SKM-1 treated with dmso at 0.1 percent for 144 hours (cell line): ENCODE data around the gene DTNBP1.
"Not testable (repeated sequence)": the region's sequence is repeated elsewhere in the genome, so short reads cannot be mapped to it uniquely, and the experiment has no call there.

Source experiments
- DNase-seq: peaks from one replicate; lab custom pipeline; 2025; ENCODE audit not compliant: unreplicated experiment; lab: John Stamatoyannopoulos, UW

The DTNBP1 gene

DNA sequence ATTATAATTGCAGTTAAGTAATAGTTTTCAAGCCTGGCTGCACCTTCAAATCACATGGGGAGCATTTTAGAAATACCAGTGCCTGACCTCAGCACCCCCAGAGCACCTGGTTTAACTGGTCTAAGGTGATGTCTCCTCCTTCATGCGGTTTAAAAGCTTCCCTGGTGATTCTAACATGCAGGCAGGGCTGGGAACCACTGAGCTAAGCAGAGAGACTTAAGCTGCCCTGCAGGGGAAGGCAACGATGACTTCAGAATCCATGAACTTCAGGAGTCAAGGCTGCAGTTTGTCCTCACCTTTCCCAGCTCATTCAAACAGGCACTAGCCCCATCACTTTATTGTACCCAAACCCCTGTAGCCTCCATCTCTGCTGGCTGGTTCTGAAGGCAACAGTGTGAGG lies 6.1 kb upstream of the DTNBP1 start:
- DNase-seq: no peak

DNA sequence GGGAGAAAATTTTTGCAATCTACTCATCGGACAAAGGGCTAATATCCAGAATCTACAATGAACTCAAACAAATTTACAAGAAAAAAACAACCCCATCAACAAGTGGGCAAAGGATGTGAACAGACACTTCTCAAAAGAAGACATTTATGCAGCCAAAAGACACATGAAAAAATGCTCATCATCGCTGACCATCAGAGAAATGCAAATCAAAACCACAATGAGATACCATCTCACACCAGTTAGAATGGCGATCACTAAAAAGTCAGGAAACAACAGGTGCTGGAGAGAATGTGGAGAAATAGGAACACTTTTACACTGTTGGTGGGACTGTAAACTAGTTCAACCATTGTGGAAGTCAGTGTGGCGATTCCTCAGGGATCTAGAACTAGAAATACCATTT lies 4.1 kb upstream of the DTNBP1 start:
- not testable (repeated sequence) for DNase-seq

DNA sequence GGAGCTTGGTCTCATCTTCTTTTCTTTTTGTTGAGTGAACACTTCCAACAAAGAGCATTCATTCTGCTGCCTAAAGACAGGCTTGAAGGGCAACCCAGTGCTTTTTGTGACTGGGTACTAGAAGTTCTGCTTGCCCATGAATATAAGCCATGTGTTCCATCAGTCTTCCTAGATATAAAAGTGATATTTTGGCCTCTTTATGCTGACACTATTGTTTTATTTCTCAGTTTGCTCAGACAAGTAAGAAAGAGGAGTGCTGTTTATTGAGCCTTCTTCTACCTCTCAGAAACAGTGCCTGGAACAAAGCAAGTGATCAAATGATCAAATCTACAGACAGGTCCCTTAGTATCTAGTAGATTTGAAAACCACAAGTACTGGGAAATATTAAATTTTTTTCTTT lies 2.4 kb upstream of the DTNBP1 start:
- no peak for DNase-seq

DNA sequence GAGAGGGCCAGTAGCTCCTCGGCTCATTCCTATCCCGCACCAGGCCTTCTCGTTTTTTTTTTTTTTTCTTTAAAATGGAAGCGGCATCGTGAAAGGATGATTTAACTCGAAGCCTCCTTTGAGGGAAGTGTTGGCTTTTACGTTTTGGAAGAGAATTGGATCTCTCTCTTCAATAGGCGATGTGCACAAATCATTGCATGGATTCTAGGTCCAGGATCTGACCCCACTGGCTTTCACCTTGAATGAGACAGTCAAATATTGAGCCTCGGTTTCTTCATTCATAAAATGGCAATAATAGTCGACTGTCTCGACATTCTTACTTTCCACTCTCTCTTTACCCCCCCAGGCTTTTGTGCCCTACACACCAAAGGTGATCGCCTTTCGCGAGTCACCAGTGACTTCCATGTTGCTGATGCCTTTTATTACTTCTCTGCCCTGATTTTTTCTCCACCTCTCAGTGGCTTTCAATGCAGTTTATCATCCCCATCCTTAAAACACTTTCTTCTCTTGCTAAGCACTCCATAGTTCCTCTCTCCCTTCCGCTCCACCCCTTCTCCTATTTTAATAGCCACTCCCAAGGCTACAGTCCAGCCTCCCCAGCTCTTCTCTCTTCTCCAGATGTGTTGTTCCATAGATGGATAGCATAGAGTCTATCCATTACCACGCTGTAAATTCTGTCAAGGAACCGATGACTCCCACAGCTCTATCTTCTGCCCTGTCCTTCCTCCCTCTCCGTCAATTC lies 473 bp upstream of the DTNBP1 start:
- no peak for DNase-seq

DNA sequence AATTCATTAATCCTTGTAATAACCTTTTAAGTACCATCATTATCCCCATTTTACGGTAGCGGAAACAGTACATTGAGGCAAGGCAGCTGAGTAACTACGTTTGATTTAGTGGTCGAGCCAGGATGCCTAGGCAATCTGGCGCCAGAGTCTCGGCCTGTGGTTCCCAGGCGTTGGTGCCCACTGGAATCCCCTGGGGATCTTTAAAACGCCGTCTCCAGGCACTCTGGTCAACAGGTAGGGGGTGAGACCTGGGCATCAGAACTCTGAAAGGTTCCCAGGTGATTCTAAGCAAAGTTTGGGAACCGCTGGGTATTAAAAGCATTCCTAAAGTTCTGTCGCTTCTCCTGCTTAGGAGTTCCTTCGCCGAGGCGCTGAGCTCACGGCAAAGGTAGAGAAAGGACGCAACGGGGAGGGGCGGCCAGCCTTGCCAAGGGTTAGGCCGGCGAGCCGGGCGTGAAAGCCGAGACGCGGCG lies 939 bp downstream of the DTNBP1 start:
- no peak for DNase-seq

DNA sequence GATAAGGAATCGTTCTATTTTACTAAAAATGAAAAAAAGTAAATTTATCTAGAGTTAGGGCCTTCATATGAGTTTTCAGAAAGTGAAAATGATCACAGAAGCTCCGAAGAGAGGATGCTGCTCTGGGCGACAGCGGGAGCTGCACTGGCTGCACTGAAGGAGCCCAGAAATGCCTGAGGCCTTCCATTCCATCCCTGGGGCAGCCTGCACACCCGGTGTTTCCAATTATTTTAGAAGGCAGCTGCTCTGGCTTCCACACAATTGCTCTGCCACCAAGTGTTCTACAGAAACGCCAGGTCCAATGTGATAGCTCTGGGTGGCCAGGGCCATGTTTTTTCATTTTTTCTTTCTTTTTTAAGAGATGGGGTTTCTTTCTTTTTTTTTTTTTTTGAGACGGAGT lies 3.6 kb downstream of the DTNBP1 start:
- DNase-seq: no peak

DNA sequence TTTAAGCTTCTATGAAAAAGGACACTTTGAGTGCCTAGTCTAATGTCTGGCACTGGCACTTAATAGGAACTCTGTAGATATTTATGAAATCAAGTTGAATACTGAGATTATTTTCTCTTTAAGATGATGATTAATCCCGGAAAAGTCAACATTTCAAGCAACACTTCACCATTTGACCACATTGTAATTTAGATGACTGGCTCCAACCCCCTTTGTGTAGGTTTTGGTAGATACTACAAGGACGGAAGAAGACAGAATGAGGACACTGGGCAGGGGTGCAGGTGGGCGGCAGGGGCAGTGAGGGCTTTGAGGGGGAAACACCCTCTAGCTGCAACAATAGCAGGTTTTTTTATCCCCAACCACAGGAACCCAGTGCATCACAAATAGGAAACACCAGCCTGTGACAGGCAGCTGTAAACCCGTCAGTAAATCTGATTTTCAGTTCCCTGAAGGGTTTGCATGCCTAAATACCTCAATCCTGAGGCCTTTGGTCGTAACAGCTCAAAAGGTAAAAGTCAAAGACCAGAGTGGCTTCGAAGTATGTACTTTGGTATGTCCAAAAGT lies 4.6 kb downstream of the DTNBP1 start:
- DNase-seq: no peak

DNA sequence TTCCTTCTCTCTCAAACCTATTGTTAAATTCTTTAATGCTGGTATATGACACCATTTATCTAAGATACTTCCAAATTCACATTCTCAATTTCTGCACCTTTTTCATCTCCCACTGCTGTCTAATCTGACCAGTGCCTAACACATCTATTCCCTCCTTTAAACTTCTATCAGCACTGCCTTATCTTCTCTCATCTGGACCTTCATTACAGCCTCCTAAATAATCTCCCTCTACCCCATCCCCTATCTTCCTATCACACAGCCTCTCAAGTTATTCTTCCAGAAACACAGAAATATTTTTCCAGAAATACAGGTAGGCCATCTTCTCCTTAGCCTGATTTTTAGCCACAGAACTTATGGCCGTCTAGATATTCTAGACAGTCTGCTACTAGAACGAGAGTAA lies 5.5 kb downstream of the DTNBP1 start:
- no peak for DNase-seq

DNA sequence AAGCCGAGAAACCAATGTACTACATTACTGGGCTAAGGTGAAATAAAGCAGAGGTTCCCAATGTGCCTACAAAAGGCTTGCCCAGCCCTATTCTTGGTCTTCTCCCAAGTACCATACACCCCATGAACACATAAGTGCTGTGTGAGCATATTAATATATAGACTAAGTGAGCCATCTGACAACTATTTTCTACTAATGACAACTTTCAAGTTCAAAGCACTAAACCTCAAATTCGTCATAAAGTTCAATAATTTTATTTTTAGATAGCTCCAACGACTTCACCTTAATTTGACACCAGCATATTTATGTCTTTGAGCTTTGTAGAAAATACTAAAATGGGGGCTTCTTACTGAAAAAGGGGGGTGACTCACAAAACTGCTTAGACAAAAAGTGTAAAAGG lies 6.7 kb downstream of the DTNBP1 start:
- DNase-seq: no peak

DNA sequence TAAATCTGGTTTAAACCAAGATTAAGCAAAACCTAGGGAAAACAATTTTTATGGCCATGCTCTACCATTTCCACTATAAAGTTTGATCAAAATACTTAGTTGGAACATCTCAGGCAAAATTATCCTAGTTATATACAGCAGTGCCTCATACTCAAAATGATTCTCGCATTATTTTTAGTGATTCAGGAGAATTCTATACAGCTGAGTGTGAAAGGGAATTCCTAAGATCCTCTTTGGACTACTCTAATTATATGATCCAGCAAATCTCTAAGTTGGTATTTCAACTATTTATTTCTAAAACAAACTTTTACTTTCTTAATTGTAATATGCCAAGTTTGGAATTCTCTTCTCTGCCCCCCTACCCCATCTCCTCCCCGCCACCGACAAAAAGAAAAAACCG lies 8.6 kb downstream of the DTNBP1 start:
- no peak for DNase-seq

DNA sequence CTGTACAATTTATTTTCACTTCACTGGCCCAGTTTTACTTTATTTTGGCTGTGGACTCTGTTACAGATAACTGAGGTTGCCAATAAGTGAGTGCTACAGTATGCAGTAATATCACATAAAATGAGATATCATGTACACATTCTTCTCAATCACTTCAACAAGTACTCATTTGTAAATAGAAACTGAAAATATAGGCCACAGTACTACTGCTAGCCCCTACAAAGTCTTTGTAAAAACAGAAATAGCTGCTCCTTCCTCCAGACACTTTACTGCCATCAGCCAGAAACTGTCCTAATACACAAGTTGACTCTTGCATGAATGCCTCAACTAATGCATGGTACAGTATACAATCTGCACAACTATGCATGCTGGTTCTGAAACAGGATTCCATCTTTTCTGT lies 9.2 kb downstream of the DTNBP1 start:
- DNase-seq: no peak

DNA sequence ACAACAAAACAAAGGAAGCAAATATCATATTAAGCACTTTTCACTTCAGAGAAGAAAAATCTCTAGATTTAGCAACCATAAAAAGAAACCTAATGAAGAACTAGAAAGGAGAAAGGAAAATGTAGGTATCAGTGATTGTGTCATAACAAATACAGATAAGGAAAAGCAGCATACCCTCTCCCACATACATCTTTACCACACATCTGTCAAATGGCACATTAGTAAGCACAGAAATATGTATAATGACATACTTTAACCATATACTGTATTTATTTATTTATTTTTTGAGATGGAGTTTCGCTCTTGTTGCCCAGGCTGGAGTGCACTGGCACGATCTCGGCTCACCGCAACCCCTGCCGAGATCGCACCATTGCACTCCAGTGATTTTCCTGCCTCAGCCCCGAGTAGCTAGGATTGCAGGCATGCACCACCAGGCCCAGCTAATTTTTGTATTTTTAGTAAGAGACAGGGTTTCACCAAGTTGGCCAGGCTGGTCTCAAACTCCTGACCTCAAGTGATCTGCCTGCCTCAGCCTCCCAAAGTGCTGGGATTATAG lies 12.7 kb downstream of the DTNBP1 start:
- DNase-seq: not testable (repeated sequence)

DNA sequence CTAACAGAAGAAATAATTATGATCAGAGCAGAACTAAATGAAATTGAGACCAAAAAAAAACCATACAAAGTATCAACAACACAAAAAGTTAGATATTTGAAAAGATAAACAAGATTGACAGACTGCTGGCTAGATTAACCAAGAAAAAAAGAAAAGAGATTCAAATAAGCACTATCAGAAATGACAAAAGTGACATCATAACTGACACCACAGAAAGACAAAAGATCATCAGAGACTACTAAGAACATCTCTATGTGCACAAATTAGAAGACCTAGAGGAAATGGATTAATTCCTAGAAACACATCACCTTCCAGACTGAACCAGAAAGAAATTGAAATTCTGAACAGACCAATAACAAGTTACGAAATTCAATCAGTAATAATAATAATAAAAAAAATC lies 17.9 kb downstream of the DTNBP1 start:
- no peak for DNase-seq

DNA sequence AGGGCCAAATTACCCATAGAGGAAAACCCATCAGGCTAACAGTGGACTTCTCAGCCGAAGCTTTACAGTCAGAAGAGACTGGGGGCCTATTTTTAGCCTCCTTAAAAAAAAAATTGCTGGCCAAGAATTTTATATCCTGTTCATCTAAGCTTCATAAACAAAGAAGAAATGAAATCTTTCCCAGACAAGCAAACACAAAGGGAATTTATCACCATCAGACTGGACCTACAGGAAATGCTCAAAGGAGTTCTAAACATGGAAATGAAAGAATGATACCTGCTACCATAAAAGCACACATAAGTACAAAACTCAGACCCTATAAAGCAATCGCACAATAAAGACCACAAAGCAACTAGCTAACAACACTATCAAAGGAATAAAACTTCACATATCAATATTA lies 19.3 kb downstream of the DTNBP1 start:
- DNase-seq: no peak

DNA sequence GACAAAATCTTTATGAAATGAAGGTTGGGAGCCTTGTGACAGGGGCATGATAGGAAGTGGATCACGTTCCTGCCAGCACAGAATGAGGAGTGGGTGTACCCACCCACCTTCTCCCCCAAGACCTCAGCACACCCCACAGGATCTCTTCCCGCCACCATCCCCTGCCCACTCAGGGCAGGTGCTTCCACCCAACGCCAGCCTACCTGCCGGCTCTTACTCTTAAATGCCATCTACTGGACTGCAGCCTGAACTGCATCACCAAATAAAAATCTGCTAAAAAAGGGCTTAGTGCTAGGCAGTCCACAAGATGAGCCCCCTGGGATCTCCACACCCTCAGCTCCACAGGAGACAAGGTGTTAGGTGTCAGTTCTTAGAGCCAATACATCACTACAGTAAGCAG lies 20.6 kb downstream of the DTNBP1 start:
- no peak for DNase-seq

DNA sequence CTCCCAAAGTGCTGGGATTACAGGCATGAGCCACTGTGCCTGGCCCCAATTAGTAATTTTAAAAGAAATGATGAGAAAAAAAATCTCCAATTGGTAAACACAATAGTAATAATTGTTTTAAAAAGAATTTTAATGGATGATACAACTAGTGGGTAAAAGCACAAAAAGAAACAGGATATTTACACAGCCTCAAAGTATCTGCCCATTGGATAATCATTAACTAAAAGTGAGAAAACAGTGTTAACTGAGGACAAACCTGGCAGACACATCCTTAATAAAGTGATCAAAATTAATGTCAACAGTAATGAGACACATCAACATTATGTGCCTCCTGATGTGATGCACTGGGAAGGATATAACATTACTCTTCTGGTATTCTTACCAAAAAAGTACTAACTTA lies 24.5 kb downstream of the DTNBP1 start:
- no peak for DNase-seq

DNA sequence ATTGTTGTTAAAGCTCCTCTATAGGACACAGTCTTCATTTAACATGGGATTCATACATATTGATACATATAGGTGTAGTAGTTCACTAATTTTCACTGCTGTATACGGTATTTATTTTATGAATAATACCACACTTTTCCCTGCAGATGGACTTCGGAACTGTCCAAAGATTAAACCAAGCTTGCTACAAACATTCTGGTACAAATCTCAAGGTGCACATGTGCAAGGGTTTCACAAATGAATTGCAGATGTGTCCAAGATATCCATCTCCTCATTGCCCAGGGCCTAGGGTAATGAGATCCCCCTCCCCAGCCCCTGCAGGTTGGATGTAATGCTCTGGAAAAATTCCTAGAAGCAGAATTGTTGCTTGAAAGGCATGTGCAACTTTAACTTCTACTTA lies 31.4 kb downstream of the DTNBP1 start:
- DNase-seq: no peak

DNA sequence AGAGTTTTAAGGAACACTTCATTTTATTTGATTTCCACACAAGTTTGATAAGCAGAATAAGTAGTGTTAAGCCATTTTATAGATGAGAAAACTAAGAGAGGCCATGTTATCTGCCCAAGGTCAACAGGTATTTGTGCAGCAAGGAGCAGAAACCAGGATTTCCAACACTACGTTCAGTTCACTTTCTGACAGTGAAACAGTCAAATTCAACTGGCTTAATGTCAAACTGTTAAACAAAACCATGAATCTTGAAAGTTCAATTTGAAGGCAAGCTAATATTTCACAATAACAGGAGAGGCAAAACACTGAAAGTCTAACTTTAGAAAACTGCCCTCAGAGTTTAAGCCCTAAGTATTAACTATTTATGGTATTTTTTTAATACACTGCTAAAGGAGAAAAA lies 32.6 kb downstream of the DTNBP1 start:
- DNase-seq: no peak

DNA sequence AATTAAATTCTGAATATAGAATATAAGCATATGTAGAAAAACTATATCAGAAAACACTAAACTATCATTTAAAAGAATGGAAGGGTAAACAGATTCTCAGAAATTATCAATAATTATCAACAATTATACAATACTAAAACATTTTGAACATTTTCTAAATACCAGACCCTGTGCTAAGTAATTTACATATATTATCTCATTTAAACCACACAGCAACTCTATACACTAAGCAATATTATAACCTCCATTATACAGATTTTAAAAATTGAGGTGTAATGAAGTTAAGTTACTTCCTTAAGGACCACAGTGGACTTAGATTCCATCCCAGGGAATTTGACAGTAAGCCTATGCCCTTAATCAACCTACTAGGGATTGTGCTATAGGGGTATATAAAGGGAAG lies 33.3 kb downstream of the DTNBP1 start:
- no peak for DNase-seq

DNA sequence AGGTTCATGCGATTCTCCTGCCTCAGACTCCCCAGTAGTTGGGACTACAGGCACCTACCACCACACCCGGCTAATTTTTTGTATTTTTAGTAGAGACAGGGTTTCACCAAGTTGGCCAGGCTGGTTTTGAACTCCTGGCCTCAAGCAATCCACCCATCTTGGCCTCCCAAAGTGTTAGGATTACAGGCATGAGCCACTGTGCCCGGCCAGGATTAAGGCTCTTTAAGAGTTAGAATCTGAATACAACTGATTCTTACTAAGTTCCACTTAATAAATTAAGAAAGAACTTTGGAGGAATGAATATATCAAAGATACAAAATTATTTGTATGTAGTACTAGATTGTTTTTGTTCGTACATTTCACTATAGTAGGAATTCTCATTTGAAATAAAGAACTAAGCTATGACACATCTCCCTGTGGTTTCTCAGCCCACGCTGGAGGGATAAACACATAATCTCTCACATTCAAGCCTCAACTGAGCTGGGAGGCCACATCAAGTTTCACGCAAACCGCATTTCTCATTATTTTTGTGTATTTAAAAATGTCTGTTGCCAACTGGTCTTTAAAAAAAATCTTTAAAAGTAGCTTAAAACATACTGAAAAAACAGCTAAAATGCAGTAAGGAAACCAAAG lies 34.2 kb downstream of the DTNBP1 start:
- no peak for DNase-seq

DNA sequence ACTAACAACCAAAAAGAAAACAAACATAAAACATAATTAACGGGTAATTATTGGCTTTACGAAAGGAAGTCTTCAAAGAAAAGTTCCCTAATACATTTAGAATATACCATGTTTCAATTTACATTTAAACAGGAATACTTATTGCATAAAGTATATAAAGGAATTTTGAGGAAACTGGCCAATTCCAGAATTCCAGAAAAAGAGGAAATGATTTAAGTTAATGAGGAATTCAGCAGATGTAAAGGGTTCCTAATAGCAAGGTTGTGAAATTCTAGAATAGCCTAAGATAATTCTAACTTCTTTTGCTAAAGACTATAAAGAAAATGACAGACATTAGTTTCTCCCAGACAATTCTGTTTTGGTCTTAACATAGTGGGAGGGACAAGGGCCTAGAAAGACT lies 35.0 kb downstream of the DTNBP1 start:
- no peak for DNase-seq
